Loucy (cell line): ENCODE results near the gene HGFAC.

Experiments
- CTCF ChIP-seq: fragments of 200-600 bp; sonication (generic); conservative IDR thresholded peaks from 2 replicates; pipeline ENCODE4 v1.5.1; 2014; ENCODE audit warnings: mild to moderate bottlenecking, antibody characterized with exemption, low read length
- EZH2phosphoT487 ChIP-seq: fragments of 200-600 bp; IDR thresholded peaks from 2 replicates; pipeline ENCODE4 v1.6.1; 2018; ENCODE audit warnings: antibody characterized with exemption, mild to moderate bottlenecking, moderate library complexity, borderline replicate concordance

- TF ChIP-seq CTCF: no peak
- no peak for TF ChIP-seq EZH2phosphoT487
Observed at GRCh38 chr4:3482707-3483106, 40.9 kb downstream of the HGFAC start.
